GM12878 (cell line): ENCODE results near the gene HSPB1. TPM values are rescaled to one million over a fixed set of nuclear protein-coding genes. Genes with fewer than 3 reads are reported as not detected.

Experiments used
- ATAC-seq: fragments of 200-7000 bp; cut with Tn5 transposase; 3 replicates; pipeline ENCODE4 v1.9.1; 2020; ENCODE audit warnings: mild to moderate bottlenecking, moderate library complexity
- BruUV-seq: library from RNA; stranded (reverse); fragments of 400-500 nt; replicated peaks from 2 replicates; lab custom pipeline; 2021; lab: Mats Ljungman, UMichigan
- CTCF ChIA-PET: fragments of 300-600 bp; sonication (Branson Sonifier 250); formaldehyde crosslinking; extraction: SDS; loops from one replicate; lab custom pipeline; 2021; ENCODE audit warnings: inconsistent platforms; lab: Yijun Ruan, JAX
- POLR2A ChIA-PET: fragments of 350-600 bp; formaldehyde crosslinking; extraction: SDS; loops from one replicate; lab custom pipeline; 2021; ENCODE audit warnings: inconsistent platforms; lab: Charles Lee
- RAD21 ChIA-PET: fragments of 300-600 bp; sonication (Branson Sonifier 250); formaldehyde crosslinking; loops from one replicate; lab custom pipeline; 2023; ENCODE audit warnings: antibody characterized with exemption; ENCODE audit not compliant: unreplicated experiment; lab: Charles Lee
- SMC1A ChIA-PET: fragments of 300-600 bp; sonication (Branson Sonifier 250); formaldehyde crosslinking; loops from one replicate; lab custom pipeline; 2023; ENCODE audit not compliant: unreplicated experiment, uncharacterized antibody; lab: Charles Lee
- DNase-seq: peaks from one replicate; pipeline ENCODE4 v3.0.0-alpha.2; 2011; ENCODE audit warnings: low read depth, low spot score
- FAIRE-seq: peaks from 3 replicates; lab custom pipeline; 2011; peaks lifted over from hg19 to GRCh38; lab: Jason Lieb, UNC
- H2AFZ ChIP-seq: 2 replicates; pipeline ENCODE4 v1.6.0; 2011; ENCODE audit warnings: low read depth, low read length, control low read depth; ENCODE audit not compliant: control insufficient read depth
- H3K27ac ChIP-seq: 2 replicates; pipeline ENCODE4 v1.5.1; 2011; ENCODE audit warnings: control low read depth; ENCODE audit not compliant: control insufficient read depth, insufficient read depth
- H3K27me3 ChIP-seq, 2 experiments: replicated peaks in 1 of 2; 2 replicates each; pipeline versions ENCODE4 v1.6.0 to v1.6.1; 2011; ENCODE audit warnings: low read length in 1 of 2; ENCODE audit not compliant: control insufficient read depth in 2 of 2, insufficient read depth in 2 of 2
- H3K36me3 ChIP-seq, 2 experiments: 2 replicates each; pipeline ENCODE4 v1.5.1; 2011; ENCODE audit warnings: low read length in 1 of 2; ENCODE audit not compliant: control insufficient read depth in 2 of 2, insufficient read depth in 2 of 2
- H3K4me1 ChIP-seq: 2 replicates; pipeline ENCODE4 v1.6.1; 2011; ENCODE audit warnings: mild to moderate bottlenecking, low read length, moderate library complexity, mixed read lengths; ENCODE audit not compliant: control insufficient read depth, insufficient read depth
- H3K4me2 ChIP-seq: 2 replicates; pipeline ENCODE4 v1.6.0; 2011; ENCODE audit warnings: control low read depth; ENCODE audit not compliant: control insufficient read depth, insufficient read depth
- H3K4me3 ChIP-seq: fragments of 200-600 bp; sonication (generic); 2 replicates; pipeline ENCODE4 v1.5.1; 2016
- H3K79me2 ChIP-seq: 2 replicates; pipeline ENCODE4 v1.6.0; 2011; ENCODE audit warnings: low read length; ENCODE audit not compliant: control insufficient read depth, insufficient read depth
- H3K9ac ChIP-seq: 2 replicates; pipeline ENCODE4 v1.8.0; 2011; ENCODE audit warnings: low read length, control low read depth, mixed read lengths; ENCODE audit not compliant: control insufficient read depth, insufficient read depth
- H3K9me3 ChIP-seq: replicated peaks from 3 replicates; pipeline ENCODE4 v1.5.1; 2011; ENCODE audit warnings: mild to moderate bottlenecking, low read length; ENCODE audit not compliant: control insufficient read depth, insufficient read depth
- H4K20me1 ChIP-seq: 2 replicates; pipeline ENCODE4 v1.6.0; 2011; ENCODE audit not compliant: control insufficient read depth, insufficient read depth
- CBX3 ChIP-seq: fragments of 200-600 bp; sonication (generic); IDR thresholded peaks from 2 replicates; pipeline ENCODE4 v1.6.1; 2016; ENCODE audit warnings: low read depth, borderline replicate concordance
- DPF2 ChIP-seq: fragments of 450-650 bp; IDR thresholded peaks from 2 replicates; pipeline ENCODE4 v1.6.1; 2017; ENCODE audit warnings: mild to moderate bottlenecking
- ETV6 ChIP-seq, 2 experiments: fragments of 450-650 bp in 1 of 2; IDR thresholded peaks in 1 of 2; conservative IDR thresholded peaks in 1 of 2; 2 replicates each; pipeline ENCODE4 v1.6.1; 2014; ENCODE audit warnings: antibody characterized with exemption in 1 of 2, borderline replicate concordance in 1 of 2, low read depth in 1 of 2, mild to moderate bottlenecking in 1 of 2, moderate library complexity in 1 of 2
- GABPA ChIP-seq: IDR thresholded peaks from 2 replicates; pipeline ENCODE4 v1.6.1; 2014; ENCODE audit warnings: antibody characterized with exemption, low read depth, mild to moderate bottlenecking, inconsistent platforms
- PAX8 ChIP-seq: fragments of 450-650 bp; IDR thresholded peaks from 2 replicates; pipeline ENCODE4 v1.6.1; 2017; ENCODE audit warnings: mild to moderate bottlenecking, moderate library complexity
- POLR2A ChIP-seq: IDR thresholded peaks from 2 replicates; pipeline ENCODE4 v1.6.1; 2011; ENCODE audit warnings: low read depth, mild to moderate bottlenecking, low read length
- WGBS: methylation state at CpG from one replicate; pipeline ENCODE4 v1.1.6; 2016; ENCODE audit warnings: low lambda C conversion rate; ENCODE audit not compliant: insufficient replicate concordance, insufficient coverage; ENCODE audit errors: missing lambda C conversion rate; 5-methylcytosine and 5-hydroxymethylcytosine counted together
- in situ Hi-C: fragments of 300-500 bp; cut with MboI; formaldehyde crosslinking; loops from 9 replicates; pipeline ENCODE4 v1.14.3; 2018; ENCODE audit warnings: mixed read lengths
- intact Hi-C: fragments of 100-400 bp; cut with micrococcal nuclease; formaldehyde crosslinking; loops from one replicate; pipeline ENCODE4 v1.14.2; 2022; ENCODE audit not compliant: unreplicated experiment
- polyA plus RNA-seq, 11 experiments: library from polyadenylated mRNA; depleted of rRNA in 4 of 11; unstranded in 6 of 11; stranded (reverse) in 5 of 11; fragments of >200 nt; fragmentation: Nextera tagmentation in 4 of 11; fragmentation: Illumina TruSeq in 1 of 11; extraction: Ambion mirVana in 4 of 11; extraction: Trizol in 1 of 11; gene quantifications; 1 replicate in 1 of 11; 2 replicates in 10 of 11; pipeline versions ENCODE4 v1.2.1 to v1.2.3, GENCODE V29; 2011 to 2016; ENCODE audit warnings: inconsistent platforms in 2 of 11, missing spikeins in 2 of 11, low read depth in 1 of 11
- total RNA-seq, 4 experiments: library from RNA; depleted of rRNA in 3 of 4; stranded (reverse); fragments of >200 nt in 3 of 4; fragmentation: Illumina TruSeq in 1 of 4; extraction: Trizol in 1 of 4; gene quantifications; 2 replicates each; pipeline versions ENCODE4 v1.2.1 to v1.2.3, GENCODE V29; 2013 to 2021
- TF ChIP-seq, protein P1 (sequence below): IDR thresholded peaks from 2 replicates; pipeline ENCODE4 v1.6.1; 2011; ENCODE audit warnings: borderline replicate concordance, low read depth, mild to moderate bottlenecking, moderate library complexity, mixed read lengths, low read length; ENCODE audit not compliant: insufficient read depth; ENCODE audit errors: extremely low read length
- TF ChIP-seq, protein P2 (sequence below): fragments of 450-650 bp; formaldehyde crosslinking; IDR thresholded peaks from 2 replicates; pipeline ENCODE4 v1.4.0; 2022; ENCODE audit warnings: mild to moderate bottlenecking, moderate library complexity
- TF ChIP-seq, protein P3 (sequence below): fragments of 450-650 bp; IDR thresholded peaks from 2 replicates; pipeline ENCODE4 v1.6.1; 2014; ENCODE audit warnings: mild to moderate bottlenecking

HSPB1 gene
- total and polyA plus RNA-seq, 10 of the 15 experiments (the other 5 are each of a cell fraction or from before 2014, with no cell fraction given), result 13.7 to 297 (median 62.0) TPM

DNA sequence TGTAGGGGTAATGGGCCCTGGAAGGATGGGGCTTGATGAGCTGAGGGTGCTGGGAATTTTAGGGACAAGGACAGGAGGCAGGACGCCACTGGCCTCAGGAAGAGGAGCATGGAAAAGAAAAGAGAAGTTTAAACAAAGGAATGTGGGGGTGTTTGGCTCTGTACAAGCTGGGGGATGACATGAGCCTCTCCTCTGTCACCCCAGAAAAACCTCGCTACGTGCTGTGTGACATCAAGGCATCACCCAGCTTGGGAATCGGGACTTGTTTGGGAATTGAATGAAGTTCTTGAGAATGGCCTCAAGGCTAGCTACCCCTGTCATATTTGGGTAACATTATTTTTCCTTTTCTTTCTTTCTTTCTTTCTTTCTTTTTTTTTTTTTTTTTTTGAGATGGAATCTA, 47.7 kb upstream of the HSPB1 start:
- ChIA-PET POLR2A (no interaction called here), CTCF (interaction anchor here (1.2 to 1.7 kb wide), 2 partner anchors 9 to 63 kb away, joined by 3 to 9 read pairs; no protein-coding TSS in a partner anchor), RAD21 (no interaction called here), SMC1A (no interaction called here)
- no TSS peak for BruUV-seq
- H3K79me2 ChIP-seq, result no peaks in the 10 kb centered on the region
- no peak for ATAC-seq
- TF ChIP-seq POLR2A (no peak), DPF2 (no peak), PAX8 (no peak), ETV6 (conservative IDR thresholded peaks at IDR 0.05 in 1 of 2, IDR thresholded peaks at IDR 0.05 in 1 of 2; ENCODE audit: borderline replicate concordance in 1 of 2, low read depth in 1 of 2) (no peak), CBX3 (no peak), GABPA (no peak)
- TF ChIP-seq, protein P1, sequence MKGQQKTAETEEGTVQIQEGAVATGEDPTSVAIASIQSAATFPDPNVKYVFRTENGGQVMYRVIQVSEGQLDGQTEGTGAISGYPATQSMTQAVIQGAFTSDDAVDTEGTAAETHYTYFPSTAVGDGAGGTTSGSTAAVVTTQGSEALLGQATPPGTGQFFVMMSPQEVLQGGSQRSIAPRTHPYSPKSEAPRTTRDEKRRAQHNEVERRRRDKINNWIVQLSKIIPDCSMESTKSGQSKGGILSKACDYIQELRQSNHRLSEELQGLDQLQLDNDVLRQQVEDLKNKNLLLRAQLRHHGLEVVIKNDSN, result no peak
- TF ChIP-seq, protein P2, sequence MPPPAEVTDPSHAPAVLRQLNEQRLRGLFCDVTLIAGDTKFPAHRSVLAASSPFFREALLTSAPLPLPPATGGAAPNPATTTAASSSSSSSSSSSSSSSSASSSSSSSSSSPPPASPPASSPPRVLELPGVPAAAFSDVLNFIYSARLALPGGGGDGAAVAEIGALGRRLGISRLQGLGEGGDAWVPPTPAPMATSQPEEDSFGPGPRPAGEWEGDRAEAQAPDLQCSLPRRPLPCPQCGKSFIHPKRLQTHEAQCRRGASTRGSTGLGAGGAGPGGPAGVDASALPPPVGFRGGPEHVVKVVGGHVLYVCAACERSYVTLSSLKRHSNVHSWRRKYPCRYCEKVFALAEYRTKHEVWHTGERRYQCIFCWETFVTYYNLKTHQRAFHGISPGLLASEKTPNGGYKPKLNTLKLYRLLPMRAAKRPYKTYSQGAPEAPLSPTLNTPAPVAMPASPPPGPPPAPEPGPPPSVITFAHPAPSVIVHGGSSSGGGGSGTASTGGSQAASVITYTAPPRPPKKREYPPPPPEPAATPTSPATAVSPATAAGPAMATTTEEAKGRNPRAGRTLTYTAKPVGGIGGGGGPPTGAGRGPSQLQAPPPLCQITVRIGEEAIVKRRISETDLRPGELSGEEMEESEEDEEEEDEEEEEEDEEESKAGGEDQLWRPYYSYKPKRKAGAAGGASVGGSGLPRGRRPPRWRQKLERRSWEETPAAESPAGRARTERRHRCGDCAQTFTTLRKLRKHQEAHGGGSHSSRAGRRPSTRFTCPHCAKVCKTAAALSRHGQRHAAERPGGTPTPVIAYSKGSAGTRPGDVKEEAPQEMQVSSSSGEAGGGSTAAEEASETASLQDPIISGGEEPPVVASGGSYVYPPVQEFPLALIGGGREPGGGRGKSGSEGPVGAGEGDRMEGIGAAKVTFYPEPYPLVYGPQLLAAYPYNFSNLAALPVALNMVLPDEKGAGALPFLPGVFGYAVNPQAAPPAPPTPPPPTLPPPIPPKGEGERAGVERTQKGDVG (CRISPR knock-in tag), result no peak
- TF ChIP-seq, protein P3, sequence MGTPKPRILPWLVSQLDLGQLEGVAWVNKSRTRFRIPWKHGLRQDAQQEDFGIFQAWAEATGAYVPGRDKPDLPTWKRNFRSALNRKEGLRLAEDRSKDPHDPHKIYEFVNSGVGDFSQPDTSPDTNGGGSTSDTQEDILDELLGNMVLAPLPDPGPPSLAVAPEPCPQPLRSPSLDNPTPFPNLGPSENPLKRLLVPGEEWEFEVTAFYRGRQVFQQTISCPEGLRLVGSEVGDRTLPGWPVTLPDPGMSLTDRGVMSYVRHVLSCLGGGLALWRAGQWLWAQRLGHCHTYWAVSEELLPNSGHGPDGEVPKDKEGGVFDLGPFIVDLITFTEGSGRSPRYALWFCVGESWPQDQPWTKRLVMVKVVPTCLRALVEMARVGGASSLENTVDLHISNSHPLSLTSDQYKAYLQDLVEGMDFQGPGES, result no peak
- no peak overlapping the region for H3K4me2 ChIP-seq
- no peak for DNase-seq
- no peaks in the 10 kb centered on the region for H3K4me1 ChIP-seq
- no peak overlapping the region for H3K9ac ChIP-seq
- H2AFZ ChIP-seq, result no peak overlapping the region
- no peaks in the 10 kb centered on the region; a peak in 1 of 4 replicates for H3K27me3 ChIP-seq
- no peak overlapping the region for H3K4me3 ChIP-seq
- H3K27ac ChIP-seq, result no peak overlapping the region
- no peak for FAIRE-seq
- H3K9me3 ChIP-seq, result no peaks in the 10 kb centered on the region
- intact Hi-C loops (no loop called here), in situ Hi-C loops (no loop called here)
- H4K20me1 ChIP-seq, result no peaks in the 10 kb centered on the region
- 67% methylated on average over 4 of the region's 4 CpGs for WGBS
- H3K36me3 ChIP-seq, result no peaks in the 10 kb centered on the region
